ENCODE data around the gene DCC.

DCC gene

GRCh38 chr18:53281406-53281805 lies 941.4 kb downstream of the DCC start:
- no peak for DNase-seq

- no peak for DNase-seq
These were observed 943.7 kb downstream of the DCC start for GRCh38 chr18:53283708-53284107.

DNA sequence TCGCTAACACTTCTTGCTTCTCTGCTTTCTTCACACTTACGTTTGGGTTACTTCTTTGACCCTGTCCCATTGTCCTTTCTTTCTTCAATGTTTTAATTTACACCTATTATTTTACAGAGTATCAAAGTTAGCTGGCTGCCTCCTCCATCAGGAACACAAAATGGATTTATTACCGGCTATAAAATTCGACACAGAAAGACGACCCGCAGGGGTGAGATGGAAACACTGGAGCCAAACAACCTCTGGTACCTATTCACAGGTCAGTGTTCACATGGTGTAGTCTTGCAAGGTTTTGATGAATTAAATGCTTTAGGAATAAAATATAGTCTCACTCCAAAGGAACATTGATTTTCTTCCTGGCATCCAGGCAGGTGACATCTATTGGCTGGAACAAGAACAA lies 965.5 kb downstream of the DCC start:
- DNase-seq, result no peak

DNA sequence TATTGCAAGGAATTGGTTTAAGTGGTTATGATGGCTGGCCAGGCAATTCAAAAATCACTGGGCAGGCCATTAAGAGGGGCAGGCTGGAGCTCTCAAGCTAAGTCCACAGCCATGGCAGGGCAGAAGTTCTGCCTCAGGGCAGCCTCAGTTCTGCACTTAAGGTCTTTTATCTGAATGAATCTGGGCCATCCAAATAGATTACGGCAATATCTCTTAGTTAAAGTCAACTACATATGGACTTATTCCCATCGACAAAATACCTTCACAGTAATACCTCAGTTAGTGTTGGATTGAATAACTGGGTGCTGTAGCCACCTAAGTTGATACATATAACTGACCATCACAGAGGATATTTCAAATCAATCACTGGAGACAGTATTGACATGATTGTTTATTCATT lies 979.6 kb downstream of the DCC start:
- DNase-seq, result no peak

DNA sequence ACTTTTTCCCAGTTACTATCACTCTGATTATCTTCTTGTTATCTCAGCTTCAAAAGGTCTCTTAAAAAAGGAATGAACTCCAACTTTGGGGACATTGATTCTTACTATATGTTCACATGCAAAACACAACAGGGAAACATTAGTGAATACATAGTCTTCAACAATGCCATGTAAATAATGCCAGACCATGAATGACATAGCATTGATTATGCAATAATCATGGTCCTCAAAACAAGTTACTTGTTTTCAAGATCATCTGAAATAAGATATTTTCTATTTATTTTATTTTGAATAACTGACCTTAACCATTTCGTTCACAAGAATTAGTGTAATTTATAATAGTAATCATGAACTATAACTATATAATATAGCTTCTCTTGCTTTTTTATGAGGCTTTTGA lies 982.2 kb downstream of the DCC start:
- DNase-seq, result no peak

DNA sequence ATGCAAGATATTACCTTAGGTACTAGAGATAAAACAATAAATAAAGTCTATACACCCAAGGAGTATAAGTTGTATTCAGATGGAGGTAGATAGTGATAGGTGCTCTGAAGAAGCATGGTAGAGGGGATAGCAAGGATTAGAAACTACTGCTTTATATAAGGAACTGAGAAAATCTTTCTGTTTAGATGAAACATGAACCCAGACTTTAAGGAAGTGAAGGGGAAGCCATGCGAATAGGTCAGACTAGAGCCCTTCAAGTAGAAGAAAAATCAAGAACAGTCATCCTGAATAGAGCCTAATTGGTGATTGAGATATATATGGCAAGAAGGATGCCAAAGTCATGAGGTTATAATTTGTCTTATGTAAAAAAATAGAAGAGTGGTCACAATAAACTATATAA lies 984.4 kb downstream of the DCC start:
- DNase-seq, result no peak

DNA sequence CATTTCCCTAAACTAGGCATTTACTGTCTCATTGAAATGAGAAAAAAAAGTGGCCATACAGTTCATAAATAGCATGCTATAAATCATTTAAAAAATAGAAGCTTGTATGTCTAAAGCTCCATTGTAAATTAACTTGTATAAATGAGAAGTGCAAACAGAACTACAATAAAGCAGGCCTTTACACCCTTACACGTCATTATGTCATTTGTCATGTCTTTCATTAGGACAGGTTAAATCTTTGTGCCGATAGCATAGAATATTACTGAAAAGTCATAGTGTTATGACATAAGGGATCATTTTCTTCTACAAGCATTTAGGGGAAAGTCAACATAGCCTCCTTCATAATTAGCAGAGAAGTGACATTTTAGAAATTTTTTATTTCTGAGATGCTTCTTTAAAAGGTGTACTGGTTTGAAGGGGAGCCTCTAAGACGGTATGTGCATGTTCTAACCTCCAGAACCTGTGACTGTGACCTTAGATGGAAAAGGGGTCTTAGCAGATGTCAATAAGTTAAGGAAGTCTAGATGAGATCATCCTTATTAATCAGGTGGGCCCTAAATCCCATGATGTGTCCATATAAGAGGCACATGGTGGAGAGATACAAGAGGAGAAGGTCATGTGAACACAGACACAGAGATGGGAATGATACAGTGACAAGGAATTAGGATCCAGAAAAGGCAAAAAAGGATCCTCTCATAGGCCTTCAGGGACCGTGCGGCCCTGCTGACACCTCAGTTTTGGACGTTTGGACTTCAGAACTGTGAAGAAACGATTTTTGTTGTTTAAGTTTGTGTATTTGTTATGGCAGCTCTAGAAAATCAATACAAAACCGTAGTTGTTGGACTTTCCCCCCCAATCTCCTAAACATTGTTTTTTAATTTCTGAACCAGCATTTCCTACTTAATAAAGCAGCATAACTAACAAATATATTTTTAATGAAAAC lies 1020.8 kb downstream of the DCC start:
- no peak for DNase-seq

DNA sequence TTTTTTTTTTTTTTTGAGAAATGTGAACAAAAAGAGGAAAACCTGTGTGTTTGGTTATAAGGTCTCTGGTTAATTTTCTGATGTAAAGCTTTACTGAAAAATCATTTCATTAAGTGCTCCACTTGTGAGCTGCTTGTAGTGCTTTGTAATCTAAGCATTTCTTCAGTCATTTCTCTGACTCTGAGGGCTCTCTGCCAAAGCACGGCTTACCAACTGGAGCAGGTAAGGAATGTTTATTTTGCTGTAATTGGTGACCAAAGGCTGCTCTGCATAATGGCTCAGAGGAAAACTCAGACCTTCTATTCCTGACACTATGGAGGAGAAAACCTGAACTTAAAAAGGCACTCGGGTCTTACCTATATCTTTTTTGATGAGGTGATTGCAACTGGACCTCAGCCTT lies 1035.6 kb downstream of the DCC start:
- DNase-seq, result no peak

GRCh38 chr18:53380063-53380639 lies 1040.2 kb downstream of the DCC start:
- DNase-seq, result peak; percentile 53

GRCh38 chr18:53382870-53383269 lies 1042.9 kb downstream of the DCC start:
- no peak for DNase-seq

- no peak for DNase-seq
These were observed 1045.9 kb downstream of the DCC start for GRCh38 chr18:53385889-53386288.

DNA sequence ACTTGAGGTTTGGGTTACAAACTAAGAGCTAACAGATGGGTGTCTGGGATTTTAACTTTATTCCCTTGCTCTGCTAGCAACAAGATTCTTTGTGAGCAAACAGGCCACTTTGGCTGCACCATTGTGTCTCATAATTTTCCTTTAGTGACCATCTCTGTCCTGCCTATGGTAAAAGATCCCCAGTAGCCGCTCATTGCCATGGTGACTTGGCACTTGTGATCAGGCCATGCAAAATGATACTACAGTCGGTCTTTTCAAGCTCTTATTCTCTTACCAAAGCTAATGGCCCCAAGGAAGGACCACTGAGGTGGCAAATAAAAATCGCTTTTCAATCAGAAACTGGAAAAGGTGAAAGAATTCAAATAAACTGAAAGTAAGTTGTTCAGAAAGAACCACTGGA lies 1047.6 kb downstream of the DCC start:
- DNase-seq, result no peak

DNA sequence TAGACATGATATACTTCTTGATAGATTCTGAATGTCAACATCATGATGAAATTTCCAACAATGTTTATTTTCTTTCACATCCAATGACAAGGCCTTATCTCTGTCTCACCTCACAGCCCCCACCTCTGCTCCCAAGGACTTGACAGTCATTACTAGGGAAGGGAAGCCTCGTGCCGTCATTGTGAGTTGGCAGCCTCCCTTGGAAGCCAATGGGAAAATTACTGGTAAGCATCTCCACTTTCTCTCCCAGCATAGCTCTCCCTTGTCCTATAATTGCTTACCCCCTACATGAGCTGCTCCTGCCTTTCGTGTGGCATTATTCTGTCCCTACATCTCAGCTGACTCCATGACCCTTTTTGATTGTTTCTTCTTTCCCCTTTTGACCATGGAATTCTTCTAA lies 1062.7 kb downstream of the DCC start:
- DNase-seq, result no peak

- DNase-seq, result no peak
These were observed 1068.3 kb downstream of the DCC start for GRCh38 chr18:53408271-53408670.

DNA sequence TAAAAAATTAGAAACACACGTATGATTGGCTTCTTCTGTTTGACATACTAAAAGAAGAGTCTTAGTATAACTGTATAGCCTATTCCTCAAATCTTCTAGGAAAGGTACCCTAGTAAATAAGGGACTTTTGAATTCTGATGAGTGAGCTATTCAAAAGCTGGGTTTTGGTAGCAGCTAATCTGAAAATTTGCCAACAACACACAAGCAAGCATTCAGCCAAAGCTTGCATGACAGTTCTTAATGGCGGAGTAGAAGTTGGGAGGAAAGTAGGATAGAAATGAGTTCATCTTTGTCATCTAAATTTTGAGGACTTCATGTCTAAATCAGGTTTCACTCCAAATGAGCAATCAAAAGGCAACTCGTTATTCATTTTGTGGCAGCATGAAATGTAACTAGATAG lies 1071.5 kb downstream of the DCC start:
- no peak for DNase-seq

- no peak for DNase-seq
These were observed 1077.0 kb downstream of the DCC start for GRCh38 chr18:53417003-53417402.

GRCh38 chr18:53421869-53422268 lies 1081.9 kb downstream of the DCC start:
- DNase-seq, result no peak

- DNase-seq, result peak; percentile 72
These were observed 1082.9 kb downstream of the DCC start for GRCh38 chr18:53422896-53423295.

- no peak for DNase-seq
These were observed 1086.7 kb downstream of the DCC start for GRCh38 chr18:53426666-53427184.

- DNase-seq, result no peak
These were observed 1101.9 kb downstream of the DCC start for GRCh38 chr18:53441761-53442414.

DNA sequence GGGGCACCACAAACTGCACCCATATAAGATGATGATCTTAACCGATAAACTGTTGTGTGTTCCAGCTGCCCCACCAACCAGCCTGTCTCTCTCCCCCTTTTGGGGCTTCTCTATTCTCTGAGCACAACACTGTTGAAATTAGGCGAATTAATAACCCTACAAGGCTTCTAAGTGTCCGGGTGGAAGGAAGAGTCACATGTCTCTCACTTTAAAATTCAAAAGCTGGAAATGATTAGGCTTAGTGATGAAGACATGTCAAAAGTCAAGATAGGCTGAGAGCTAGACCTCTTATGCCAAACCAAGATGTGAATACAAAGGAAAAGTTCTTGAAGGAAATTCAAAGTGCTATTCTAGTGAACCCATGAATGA lies 1102.4 kb downstream of the DCC start:
- no peak for DNase-seq

DNA sequence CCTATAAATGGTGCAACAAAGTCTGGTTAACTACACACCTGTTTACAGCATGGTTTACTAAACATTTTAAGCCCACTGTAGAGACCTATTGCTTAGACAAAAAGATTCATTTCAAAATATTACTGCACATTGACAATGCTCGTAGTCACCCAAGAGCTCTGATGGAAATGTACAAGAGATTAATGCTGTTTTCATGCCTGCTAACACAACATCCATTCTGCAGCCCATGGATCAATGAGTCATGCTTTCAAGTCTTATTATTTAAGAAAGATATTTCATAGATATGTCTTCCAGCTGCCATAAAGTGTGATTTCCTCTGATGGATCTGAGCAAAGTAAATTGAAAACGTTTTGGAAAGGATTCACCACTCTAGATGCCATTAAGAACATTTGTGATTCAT lies 1103.3 kb downstream of the DCC start:
- no peak for DNase-seq

DNA sequence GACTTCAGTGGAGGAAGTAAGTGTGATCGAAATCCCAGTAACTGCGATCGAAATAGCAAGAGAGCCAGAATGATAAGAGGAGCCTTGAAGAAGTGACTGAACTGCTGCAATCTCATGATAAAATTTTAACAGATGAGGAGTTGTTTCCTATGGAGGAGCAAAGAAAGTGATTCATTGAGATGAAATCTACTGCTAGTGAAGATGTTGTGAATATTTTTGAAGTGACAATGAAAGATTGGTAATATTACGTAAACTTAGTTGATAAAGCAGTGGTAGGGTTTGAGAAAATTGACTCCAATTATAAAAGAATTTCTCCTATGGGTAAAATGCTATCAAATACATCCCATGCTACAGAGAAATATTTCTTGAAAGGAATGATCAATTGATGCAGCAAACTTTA lies 1103.8 kb downstream of the DCC start:
- no peak for DNase-seq

DNA sequence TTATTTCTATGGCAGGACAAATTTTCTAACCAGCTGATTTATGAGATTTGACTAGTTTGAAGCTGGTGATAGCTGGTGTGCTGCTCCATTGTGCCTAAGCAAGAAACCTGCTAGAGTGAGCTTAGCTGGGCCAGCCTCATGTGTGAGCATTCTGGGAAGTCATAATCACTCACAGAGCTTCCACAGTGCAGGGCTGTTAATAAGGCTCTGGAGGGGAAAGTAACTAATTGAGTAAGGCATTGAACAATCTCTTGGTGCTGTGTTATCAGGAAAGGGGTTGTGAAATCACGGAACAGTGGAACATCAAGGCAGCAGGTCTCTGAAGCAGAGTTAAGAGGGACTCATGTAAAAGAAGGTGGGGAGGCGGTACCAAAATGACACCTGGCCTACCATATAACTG lies 1111.9 kb downstream of the DCC start:
- no peak for DNase-seq
